Occipital lobe (tissue), 2 donors: ENCODE data around the gene OAT. TPM values are rescaled to one million over a fixed set of nuclear protein-coding genes. Genes with fewer than 3 reads are reported as not detected.
"Not testable (repeated sequence)": the region's sequence is repeated elsewhere in the genome, so short reads cannot be mapped to it uniquely, and the experiment has no call there.

Source experiments
- DNase-seq: peaks from one replicate; lab custom pipeline; 2025; lab: John Stamatoyannopoulos, UW
- total RNA-seq: library from RNA; depleted of rRNA; stranded (reverse); fragments of >200 nt; gene quantifications from one replicate; pipeline ENCODE4 v1.2.3, GENCODE V29; 2014

Gene OAT
- total RNA-seq, 1 donor from 2014 or later, result 143 TPM

DNA sequence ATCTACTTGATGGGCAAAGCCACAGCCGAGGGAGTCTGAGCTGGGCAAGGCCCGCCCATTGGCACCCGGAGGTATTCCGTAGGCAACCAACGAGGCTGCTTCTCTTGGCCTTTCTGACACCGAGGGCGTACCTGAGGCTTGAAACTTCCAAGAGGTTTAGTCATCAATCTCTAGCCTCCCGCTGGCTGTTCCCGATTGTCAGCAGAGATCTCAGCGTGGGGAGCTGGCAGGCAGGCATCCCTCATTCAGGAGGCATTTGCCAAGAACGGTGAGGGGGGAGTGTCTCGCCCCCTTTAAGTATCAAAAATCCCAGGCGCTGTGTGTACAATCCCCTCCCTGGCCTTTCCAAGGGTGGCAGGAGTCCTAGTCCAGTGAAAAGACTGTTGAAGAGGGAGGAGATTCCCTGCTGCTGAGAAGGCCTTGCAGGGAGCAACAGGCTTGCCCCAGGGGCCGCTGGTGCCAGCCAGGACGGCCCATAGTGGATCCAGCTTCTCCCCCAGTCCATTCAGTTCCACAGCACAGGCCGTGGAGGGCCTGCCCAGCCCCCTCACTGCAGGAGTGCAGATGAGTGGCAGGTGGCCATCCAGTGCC is 39.7 kb downstream of the OAT start:
- no peak for DNase-seq

DNA sequence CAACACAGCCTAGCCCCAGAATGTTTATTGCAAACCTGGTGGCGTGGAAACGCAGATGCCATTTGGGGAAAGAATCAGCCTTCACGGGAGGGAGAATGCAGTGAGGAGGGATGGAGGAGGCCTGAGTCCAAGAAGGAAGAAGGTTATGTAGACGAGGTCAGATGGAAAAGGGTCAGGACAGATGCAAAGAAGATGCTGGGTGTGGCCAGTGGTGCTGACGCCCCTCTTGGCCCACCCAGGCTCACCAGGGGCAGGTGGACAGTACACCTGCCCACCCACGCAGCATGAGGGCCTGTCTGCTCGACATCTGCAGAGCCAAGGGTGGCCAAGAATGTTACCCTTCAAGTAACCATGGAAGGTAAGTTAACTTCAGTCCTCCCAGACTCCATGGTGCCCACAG is 40.5 kb downstream of the OAT start:
- DNase-seq, result no peak

DNA sequence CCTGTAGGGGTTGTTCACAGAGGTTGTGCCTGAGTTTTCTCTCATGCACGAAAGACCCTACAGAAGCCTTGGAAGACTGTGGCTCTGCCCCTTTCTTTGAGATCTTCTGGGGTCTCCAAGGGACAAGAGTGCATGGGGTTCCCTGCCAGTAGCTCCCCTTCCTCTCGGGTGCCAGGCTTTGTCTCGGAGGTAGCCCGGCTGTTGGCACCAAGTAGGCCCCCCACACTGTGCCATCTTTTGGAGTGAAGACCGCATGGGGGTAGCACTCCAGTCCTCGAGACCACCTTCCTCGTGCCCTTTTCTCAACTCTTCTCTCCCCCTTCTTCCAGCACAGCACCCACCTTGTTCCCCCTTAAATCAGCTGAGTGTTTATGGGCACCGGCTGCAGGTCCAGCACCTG is 41.6 kb downstream of the OAT start:
- DNase-seq, result no peak

DNA sequence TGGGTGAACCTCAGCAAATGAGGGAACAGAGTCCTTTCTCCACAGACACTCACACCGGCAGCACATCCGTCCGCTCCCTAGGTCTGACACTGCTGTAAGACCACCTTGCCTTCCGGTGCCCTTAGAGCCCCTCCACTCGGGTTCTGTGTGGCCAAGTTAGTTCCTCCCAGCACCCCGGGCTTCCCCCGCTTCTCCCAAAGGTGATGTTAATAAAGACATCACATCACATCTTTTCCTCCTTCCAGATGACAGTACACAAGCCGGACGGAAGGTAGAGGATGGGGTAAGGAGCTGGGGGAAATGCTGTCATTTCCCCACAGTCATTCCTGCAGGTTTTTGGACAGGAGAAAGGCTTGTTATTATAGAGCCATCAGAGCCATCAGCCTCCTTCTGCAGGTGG is 42.3 kb downstream of the OAT start:
- DNase-seq, result no peak

DNA sequence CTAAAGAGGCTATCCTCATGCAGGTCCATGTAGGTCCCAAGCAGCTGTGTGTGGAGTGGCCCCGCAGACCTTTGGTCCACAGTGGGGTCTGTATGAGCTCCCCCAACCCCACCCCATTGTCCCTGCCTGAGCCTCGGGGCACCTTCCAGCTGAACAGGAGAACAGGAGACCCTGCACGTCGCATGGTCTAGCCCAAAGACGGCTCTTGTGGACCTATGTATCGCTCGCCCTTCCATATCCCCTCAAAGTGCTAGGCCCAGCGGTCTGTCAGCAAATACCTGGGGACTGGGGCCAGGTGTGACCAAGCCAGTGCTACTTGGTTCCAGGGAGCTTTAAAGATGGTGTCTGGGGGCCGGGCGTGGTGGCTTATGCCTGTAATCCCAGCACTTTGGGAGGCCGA is 43.0 kb downstream of the OAT start:
- no peak for DNase-seq

DNA sequence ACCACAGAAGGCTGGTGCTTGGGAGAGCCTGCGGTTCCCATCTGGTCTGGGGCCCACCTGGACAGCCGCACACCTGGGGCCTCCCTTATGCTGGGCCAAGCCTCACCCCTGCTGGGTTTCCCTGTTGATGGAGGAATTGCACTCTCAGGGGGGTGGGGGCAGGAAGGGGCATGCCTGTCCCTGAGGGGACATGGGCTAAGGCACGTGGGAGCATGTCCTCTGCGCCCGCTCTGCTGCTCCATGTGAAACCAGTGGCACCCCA is 43.4 kb downstream of the OAT start:
- no peak for DNase-seq

DNA sequence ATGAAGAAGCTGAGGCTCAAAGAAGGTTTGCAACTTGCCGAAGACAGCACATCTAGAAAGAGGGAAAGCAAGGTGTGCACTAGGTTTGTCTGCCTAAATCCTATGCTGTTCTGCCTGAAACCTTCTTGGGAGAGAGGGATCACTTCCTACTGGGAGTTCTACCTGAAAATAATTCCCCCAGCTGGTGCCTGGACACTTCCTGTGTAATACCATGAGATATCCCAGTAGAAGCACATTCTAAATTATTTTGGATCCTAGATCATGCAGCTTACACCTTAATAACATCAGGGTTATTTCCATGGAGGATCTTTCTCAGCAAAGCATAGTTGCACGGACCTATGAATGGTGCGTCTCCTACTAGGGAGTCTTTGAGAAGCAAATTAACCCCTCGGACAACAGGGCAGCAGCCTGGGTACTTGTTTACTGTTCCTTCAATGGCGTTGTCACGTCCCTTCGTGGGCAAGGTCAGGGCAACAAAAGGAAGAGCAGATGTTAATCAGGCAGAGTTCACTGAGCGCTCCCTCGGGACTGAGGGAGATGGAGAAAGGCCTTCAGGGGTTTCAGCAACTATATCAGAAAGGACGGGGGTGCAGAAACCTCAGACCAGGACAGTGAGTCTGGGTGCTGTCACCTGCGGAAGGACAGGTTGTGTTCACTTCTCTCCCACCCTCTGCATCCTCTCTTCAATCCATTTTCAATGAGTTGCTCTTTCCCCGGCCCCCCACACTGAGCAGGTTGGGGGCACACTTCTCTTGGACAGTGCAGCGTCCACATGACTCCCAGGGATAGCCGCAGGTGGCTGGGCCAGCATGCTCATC is 44.0 kb downstream of the OAT start:
- DNase-seq, result no peak

DNA sequence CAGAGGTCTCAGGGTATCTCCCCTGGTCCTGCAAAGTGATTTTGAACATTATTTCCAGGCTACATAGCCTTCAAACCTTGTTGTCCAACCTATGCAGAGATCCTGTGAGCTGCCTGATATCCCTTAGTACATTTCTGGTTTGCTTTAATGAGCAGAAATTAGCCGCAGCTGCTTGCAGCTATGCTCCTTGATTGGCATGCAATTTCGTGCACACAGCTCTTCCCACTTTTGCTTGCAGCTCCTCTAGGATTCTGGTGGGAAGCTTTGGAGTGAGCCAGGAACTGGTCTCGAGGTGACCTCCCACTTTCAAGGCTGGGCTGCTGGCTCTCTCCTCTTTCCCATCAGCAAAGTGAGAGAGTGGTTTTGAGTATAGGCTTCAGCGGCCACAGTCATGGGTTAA is 45.8 kb downstream of the OAT start:
- DNase-seq, result no peak

DNA sequence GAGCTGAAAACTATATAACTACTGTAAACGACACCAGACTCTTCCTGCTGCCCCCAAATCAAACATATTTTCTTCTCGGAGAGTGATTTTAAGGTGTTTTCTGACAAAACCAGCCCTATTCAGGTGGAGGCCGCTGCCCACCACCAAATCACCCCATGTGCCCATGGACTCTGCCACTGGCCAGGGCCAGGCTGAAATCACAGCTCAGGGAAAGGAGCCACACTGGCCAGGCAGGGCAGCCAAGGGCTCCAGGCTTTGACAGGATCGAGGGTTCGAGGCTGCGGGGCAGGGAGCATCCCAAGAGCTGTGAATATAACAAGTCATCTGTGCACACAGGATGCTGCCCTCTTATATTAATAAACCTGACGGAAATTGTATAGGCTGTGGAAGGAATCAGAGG is 48.3 kb downstream of the OAT start:
- DNase-seq, result no peak

DNA sequence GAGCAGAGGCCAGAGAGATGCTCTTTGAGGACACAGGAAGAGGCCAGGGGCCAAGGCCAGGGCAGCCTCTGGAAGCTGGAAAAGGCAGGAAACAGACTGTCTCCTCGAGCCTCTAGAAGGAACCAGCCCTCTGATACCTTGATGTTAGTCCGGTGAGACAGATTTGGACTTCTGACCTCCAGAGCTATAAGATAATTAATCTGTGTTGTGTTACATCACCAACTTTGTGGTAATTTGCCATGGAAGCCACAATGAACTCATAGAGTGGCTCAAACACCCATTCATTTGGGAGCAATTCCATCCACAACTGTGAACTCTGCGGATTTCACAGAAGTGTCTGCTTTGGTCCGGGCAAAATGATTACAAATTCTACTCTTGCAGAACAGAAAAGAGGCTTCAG is 48.7 kb downstream of the OAT start:
- no peak for DNase-seq

DNA sequence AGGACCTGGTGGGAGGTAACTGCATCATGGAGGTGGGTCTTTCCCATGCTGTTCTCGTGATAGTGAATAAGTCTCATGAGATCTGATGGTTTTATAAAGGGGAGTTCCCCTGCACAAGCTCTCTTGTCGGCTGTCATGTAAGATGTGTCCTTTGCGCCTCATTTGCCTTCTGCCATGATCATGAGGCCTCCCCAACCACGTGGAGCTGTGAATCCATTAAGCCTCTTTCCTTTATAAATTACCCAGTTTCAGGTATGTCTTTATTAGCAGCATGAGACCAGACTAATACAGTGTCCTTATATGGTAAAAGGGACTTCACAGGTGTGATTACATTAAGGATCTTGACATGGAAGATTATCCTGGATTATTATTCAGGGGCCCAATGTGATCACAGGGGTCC is 49.2 kb downstream of the OAT start:
- DNase-seq, result not testable (repeated sequence)

DNA sequence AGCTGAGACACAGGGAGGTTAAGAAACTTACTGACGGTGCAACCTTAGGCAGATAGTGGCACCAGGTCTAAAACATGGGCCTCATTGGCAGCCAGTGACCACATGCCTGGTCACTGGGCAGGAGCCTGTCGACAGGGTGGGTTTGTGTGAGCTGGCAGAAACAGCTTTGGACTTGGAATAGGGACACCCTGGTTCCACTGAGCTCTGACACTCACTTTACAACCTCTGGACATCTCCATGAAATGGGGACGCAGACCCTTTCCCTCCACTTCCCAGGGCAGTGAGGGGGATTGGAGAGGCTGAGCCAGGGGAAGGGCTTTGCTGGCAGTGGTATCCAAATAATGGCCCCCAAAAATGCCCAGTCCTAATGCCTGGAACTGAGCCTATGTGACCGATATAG is 49.7 kb downstream of the OAT start:
- no peak for DNase-seq

DNA sequence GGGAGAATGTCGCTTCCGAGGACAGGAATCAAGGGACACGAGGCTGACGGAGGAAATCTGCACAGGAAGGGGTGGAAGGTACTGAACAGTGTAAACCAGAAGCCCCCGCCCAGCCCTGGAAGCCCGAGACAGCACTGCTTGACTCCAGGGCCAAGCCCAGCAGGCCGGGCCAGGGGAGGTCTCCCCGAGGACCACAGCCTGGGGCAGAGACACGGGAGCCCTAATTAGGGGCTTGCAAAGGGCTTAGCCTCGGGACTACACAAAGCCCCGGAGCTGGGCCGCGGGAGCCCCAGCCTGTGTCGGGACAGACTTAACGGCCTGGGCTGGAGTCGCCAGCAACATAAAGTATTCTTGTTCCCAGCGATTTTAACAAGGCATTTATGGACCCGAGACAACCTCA is 50.8 kb downstream of the OAT start:
- DNase-seq, result no peak

DNA sequence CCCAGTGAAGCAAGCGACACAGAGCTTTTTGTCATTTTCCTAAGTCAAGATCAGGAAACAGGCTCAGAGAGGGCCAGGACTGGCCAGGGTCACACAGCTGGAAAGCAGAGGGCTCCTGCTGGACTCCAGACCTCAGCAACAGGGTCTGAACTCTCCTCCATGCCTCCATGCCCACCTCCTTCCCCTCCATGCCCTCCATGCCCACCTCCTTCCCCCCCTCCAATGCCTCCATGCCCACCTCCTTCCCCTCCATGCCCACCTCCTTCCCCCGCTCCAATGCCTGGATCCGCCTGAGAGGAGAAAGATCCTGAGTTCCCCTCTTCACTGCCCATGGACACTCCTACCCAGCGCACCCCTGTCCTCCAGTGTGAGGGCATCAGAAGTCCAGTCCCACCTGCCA is 51.3 kb downstream of the OAT start:
- DNase-seq, result no peak

DNA sequence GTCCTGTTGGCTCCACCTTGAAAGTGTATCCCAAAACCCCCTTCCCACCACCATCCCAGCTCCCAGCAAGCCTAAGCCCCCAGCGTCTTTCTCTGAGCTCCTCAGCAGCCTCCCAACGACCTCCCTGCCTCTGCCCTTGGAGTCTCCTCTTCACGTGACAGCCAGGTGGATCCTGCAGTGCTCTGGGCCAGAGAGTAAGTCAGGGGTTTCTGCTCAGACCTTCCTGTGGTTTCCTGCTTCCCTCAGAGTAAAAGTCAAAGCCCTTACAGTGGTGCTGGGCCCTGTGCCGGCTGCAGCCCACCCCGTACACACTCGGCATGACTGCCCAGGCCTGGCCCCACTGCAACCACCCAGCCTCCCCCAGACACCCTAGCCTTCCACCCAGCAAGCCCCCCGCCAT is 51.9 kb downstream of the OAT start:
- DNase-seq, result no peak

DNA sequence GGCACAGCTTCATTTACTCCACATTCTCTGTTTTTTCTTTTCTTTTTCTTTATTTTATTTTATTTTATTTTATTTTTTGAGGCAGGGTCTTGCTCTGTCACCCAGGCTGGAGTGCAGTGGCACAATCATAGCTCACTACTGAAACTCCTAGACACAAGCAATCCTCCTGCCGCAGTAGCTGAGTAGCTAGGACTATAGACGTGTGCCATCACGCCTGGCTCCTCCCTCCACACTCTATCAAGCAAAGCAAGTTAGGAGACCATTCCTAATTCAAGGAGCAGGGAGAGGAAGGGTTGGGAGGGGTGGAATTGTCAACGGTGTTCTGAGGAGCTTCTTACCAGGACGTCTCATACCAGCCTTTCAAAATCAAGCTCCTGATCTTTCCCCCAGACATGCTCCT is 52.4 kb downstream of the OAT start:
- DNase-seq, result no peak

DNA sequence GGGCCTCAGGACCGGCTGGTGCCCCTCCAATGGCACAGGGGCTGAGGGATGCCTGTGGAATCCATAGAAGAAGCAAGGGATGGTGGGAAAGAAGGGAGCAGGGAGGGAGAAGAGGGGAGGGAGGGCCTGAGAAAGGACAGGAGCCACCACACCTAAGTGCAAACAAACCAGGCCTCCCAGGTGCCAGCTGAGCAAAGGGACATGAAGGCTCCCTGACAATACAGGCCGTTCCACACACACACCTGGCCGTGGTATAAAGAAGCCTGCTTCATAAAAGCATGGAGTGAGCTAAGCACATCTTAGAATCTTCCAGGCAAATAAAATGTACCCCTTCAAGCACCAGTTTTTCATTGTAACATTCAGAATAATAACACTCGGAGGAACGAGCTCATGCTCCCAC is 54.0 kb downstream of the OAT start:
- no peak for DNase-seq

DNA sequence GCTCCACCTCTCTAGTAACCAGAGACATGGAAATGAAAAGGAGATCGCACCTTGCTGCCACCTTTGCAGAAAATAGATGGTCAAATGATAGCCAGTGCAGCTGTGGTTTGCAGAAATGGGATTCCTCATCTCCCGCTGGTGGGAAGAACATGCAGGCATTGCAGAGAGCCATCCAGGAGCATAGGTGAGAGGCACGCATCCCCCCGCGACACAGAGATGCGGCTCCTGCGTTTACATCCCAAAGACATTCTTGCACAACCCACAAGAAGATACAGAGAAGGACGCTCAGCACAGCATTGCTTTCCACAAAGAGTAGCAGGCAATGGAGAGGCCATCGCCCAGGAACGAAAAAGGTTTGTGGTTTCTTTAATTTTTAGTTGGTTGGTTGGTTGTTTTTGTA is 56.2 kb downstream of the OAT start:
- DNase-seq, result no peak

DNA sequence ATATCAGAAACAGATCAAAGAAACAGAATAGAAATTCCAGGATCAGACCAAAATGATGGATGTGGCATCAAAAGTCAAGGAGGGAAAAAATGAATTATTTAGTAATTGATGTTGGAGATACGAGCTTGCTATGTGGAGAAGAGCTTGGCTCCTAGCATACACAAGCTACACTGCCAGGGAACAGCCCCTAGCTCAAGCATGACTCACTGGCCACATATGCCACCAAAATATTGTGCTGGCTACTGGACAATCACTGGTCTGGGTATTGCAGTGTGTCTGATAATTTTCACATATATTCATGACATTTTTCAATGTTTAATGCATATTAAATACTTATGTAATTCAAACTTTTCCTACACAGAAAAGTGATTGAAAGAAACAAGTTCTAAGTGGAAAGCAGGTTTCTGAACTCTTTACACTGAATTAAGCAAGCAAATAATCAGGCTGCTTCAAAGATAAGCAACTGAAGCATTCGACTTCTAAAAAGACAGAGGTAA is 59.3 kb downstream of the OAT start:
- no peak for DNase-seq

DNA sequence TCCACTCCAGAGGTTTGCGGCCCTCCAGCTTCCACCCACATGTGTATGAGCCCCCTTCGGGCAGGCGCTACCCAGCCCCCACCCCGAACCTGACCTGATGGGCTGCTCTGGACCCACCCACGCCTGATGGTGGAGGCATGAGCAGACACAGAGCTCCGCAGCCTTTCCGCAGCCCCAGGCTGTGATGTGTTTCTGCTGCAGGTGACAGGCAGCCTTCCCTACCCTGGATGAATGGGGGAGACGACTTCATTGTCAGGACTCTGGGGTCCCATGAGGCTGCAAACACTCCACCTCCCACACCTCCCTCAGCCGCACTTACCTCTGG is 61.2 kb downstream of the OAT start:
- DNase-seq, result no peak

DNA sequence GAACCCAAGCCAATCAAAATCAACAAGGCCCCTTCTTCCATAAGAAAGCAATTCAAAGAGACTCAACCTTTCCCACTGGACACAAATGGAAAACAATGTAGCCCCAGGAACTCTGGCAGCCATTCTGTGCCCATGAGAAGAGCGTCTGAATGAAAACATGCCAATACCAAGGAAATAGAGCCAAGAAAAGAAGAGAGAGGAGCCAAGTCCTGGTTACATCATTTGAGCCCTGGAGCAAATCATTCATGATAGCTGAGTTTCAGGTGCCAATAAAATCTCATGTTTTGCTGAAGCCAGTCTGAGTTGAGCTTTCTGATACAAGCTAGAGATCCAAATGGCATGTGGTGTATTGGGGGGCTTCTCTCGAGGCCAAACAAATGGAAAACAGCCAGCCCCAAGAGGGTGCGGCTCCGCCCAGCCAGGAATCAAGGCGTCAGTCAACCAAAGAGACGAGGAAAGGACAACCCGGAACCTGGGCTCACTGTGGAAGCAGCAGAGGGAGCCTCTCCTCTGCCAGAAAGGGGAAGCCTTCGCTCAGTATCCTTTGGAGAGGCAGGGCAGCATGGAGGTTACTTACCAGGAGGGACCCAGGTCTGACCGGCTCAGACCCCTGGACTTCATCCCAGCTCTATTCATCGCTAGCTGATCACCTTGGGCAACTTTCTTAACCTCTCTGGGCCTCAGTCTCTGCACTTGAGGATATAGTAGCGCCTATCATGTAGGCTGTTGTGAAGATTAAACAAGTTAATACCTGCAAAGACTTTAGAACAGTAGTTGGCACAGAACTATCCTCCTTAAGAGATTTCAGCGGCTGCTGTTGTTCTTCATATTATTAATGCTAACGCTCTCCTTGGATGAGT is 61.8 kb downstream of the OAT start:
- DNase-seq, result no peak

DNA sequence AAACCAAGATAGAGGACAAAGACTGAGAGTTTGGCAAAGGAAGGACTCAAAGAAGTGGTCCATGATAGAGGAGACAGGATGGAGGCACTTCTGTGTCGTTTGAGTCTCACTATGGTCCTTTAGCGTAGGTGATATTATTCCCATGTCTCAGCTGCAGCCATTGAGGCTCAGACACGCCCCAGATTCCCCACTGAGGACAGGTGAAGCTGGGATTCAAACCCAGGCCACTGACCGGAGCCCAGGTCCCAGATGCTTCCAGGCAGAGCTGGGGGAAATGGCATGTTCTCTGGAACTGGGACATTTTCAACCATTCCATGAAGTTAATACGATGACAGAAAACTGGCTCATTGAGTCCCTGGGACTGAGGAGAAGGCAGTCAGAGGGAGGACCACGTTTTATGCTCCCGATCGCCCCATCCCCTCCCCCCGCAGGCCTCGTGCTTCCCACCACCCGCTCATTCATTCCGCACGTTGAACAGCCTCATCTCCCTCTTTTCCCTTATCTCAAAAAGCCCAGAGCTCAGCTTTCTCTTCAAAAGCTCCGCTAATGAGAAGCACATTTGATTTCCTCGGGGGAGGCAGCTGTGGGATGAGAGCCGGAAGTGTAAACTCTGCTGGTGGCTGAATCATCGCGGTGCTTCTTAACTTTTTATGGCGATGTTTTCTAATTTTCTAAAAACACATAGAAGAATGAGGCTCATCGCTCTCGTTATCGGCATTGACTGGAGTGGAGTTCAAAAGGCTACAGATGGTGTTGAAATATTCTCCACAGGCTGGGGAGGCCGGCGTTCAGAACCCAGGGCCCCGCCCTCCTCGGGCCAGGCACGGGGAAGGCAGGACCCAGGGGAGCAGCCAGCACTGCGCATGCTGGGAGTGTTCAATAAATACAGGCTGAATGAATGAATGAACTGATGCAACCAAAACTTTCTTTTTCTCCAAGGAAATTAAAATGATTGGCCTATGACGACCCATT is 64.0 kb downstream of the OAT start:
- DNase-seq, result no peak
